ENCODE data around the gene CYP1B1. TPM values are rescaled to one million over a fixed set of nuclear protein-coding genes. Genes with fewer than 3 reads are reported as not detected.

CYP1B1 gene
- total and polyA plus RNA-seq, 2 of the 4 experiments (the other 2 are of a cell fraction): 0.65 to 1.1 TPM

GRCh38 chr2:38120264-38120592 lies 44.3 kb upstream of the CYP1B1 start:
- no peak overlapping the region for H2AK5ac ChIP-seq (ENCODE audit: low read depth, low read length)
- no peak for TF ChIP-seq POLR2A (IDR thresholded peaks at IDR 0.05; ENCODE audit: low read depth, low read length)
- TF ChIP-seq CEBPB (IDR thresholded peaks at IDR 0.05; ENCODE audit: low read depth, low read length): no peak
- TF ChIP-seq SMC3 (IDR thresholded peaks at IDR 0.05; ENCODE audit: low read depth, low read length): no peak
- no peak for TF ChIP-seq MXI1 (IDR thresholded peaks at IDR 0.05; ENCODE audit: borderline replicate concordance, low read depth, low read length)
- TF ChIP-seq NFE2L2 (IDR thresholded peaks at IDR 0.05; ENCODE audit: low read depth, low read length): no peak
- no peak for TF ChIP-seq RCOR1 (IDR thresholded peaks at IDR 0.05; ENCODE audit: insufficient replicate concordance, low read length)
- no peak for TF ChIP-seq BHLHE40 (IDR thresholded peaks at IDR 0.05; ENCODE audit: low read depth, low read length)
- no peak for TF ChIP-seq RFX5 (IDR thresholded peaks at IDR 0.05; ENCODE audit: low read depth, low read length)
- no peak for TF ChIP-seq RAD21 (IDR thresholded peaks at IDR 0.05; ENCODE audit: low read length)
- no peak for TF ChIP-seq MAFK (IDR thresholded peaks at IDR 0.05; ENCODE audit: low read depth, low read length)
- no peak overlapping the region for H3K27ac ChIP-seq (ENCODE audit: insufficient read depth, low read length)
- H4K20me1 ChIP-seq (ENCODE audit: insufficient read depth, low read length): no peaks in the 10 kb centered on the region
- H2BK120ac ChIP-seq (ENCODE audit: low read depth, low read length): no peak overlapping the region
- H3K14ac ChIP-seq (replicated peaks; ENCODE audit: low read depth, low read length): no peak overlapping the region
- in situ Hi-C loops (cut with MboI; ENCODE audit: low sequenced_read_pairs): no loop called here
- H2BK20ac ChIP-seq (ENCODE audit: low read depth, low read length): no peak overlapping the region
- dilution Hi-C loops (cut with HindIII; ENCODE audit: low sequenced_read_pairs, unreplicated experiment): no loop called here
- peak overlapping the region; percentile 51 for H2BK5ac ChIP-seq (ENCODE audit: low read depth, low read length, poor library complexity, severe bottlenecking)
- H2AK9ac ChIP-seq (replicated peaks; ENCODE audit: low read depth, low read length, poor library complexity): no peak overlapping the region
- DNase-seq: no peak
- ATAC-seq (ENCODE audit: low read depth): no peak
- H3K27me3 ChIP-seq (ENCODE audit: control insufficient read depth, insufficient read depth, low read length): peaks cover 18% of the 10 kb centered on the region; the same call in 1 of the 2 replicates
- no peak overlapping the region; the same call in 1 of the 2 replicates for H4K5ac ChIP-seq (ENCODE audit: low read depth, low read length)
- intact Hi-C loops (cut with micrococcal nuclease): no loop called here
- H3K4me3 ChIP-seq (ENCODE audit: insufficient read depth, low read depth, low read length): no peak overlapping the region
- BruUV-seq (replicated peaks): no TSS peak
- no peak overlapping the region for H4K8ac ChIP-seq (ENCODE audit: low read depth in 2 of 2, low read length in 2 of 2)
- no peak overlapping the region for H2AFZ ChIP-seq (replicated peaks; ENCODE audit: low read length, poor library complexity)
- WGBS, 2 experiments (ENCODE audit: extremely low coverage in 2 of 2, insufficient read length in 1 of 2): no CpG with 5 or more reads among the region's 2 CpGs
- no peak overlapping the region for H3K9ac ChIP-seq (ENCODE audit: low read depth, low read length)
- no peaks in the 10 kb centered on the region for H3K36me3 ChIP-seq (ENCODE audit: control insufficient read depth, insufficient read depth, low read length)
- no peak overlapping the region for H3K4me2 ChIP-seq (ENCODE audit: low read depth, low read length)
- ChIA-PET CTCF (no interaction called here), POLR2A (ENCODE audit: unreplicated experiment) (no interaction called here)
- no peak overlapping the region for H4K91ac ChIP-seq (ENCODE audit: insufficient read depth, low read depth, low read length)
- no peak overlapping the region for H3K4ac ChIP-seq (ENCODE audit: low read depth, low read length)
- no peaks in the 10 kb centered on the region for H3K9me1 ChIP-seq (ENCODE audit: insufficient read depth, low read length)
- H3K9me3 ChIP-seq (ENCODE audit: control insufficient read depth, insufficient read depth, low read length): no peaks in the 10 kb centered on the region
- H3K18ac ChIP-seq (ENCODE audit: low read depth, low read length): no peak overlapping the region
- no peak overlapping the region for H3K23ac ChIP-seq (ENCODE audit: low read depth, low read length)
- peaks cover 3% of the 10 kb centered on the region; the same call in 1 of the 2 replicates for H3K4me1 ChIP-seq (ENCODE audit: control insufficient read depth, insufficient read depth, low read length)
- no peaks in the 10 kb centered on the region for H3K79me1 ChIP-seq (ENCODE audit: low read depth in 1 of 2, low read length in 2 of 2)
- H2BK15ac ChIP-seq (ENCODE audit: low read depth, low read length): no peak overlapping the region
- H3K56ac ChIP-seq (ENCODE audit: extremely low read depth, insufficient read depth, low read length): no peak overlapping the region

All from IMR-90 (cell line).